Melanocyte of skin (primary cell): Measurements from ENCODE around the gene SUSD5. TPM values are rescaled to one million over a fixed set of nuclear protein-coding genes. Genes with fewer than 3 reads are reported as not detected.

Experiments
- small RNA-seq, 2 donors: library from RNA; depleted of rRNA; stranded (forward); fragments of <200 nt; gene quantifications; one replicate each; pipeline ENCODE3, GENCODE V24; 2012
- total RNA-seq, 2 donors: library from RNA; depleted of rRNA; stranded (reverse); fragments of >200 nt; gene quantifications; 2 replicates each; pipeline ENCODE4 v1.2.3, GENCODE V29; 2012

SUSD5 gene
- total RNA-seq = 10 to 100 TPM; 11.7 to 15.1 TPM

GRCh38 chr3:33218446-33219174, at the start of gene SUSD5:
Gene SUSD5 (minus strand): TSS chr3:33218810. CDS start chr3:33218797, 13 bp downstream.

DNA sequence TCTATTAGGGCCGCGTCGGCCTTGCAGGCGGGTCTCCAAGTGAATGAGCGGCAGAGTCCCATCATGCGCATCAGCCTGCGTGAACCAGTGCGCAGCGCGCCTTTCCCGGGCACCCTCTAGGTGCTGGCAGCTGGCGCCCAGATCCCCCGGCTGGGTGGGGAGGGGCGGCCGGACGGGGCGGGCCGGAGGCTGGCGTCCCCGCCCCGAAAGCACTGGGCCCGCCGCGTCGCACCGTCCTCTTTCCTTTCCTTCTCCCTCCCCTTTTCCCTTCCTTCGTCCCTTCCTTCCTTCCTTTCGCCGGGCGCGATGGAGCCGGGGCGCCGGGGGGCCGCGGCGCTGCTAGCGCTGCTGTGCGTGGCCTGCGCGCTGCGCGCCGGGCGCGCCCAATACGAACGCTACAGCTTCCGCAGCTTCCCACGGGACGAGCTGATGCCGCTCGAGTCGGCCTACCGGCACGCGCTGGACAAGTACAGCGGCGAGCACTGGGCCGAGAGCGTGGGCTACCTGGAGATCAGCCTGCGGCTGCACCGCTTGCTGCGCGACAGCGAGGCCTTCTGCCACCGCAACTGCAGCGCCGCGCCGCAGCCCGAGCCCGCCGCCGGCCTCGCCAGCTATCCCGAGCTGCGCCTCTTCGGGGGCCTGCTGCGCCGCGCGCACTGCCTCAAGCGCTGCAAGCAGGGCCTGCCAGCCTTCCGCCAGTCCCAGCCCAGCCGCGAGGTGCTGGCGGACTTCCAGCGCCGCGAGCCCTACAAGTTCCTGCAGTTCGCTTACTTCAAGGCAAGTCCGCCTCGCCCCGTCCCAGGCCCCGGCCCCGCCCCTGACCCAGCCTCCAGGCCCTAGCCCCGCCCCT, 104.6 kb downstream of the SUSD5 start, which contains the start of gene CRTAP:
CRTAP (plus strand) TSS at position 243 of the 850 bp plus-strand sequence; CDS start at position 307, 64 bp downstream.

Small RNA genes within 50 kb of the gene (small RNA-seq; reads per million reads assigned to genes)
- gene AC123900.1 (0 to 0.17 reads per million in 2 donors), gene RN7SL296P (0 to 0.09 reads per million in 2 donors)

Other genes starting within 250 kb of the SUSD5 start
- 10 to 100 TPM; 54.0 to 61.6 TPM for gene GLB1, start 121.7 kb downstream of the SUSD5 start, total RNA-seq
- gene TMPPE, start 121.7 kb downstream of the SUSD5 start, total RNA-seq = 1 to 10 TPM; 5.5 to 9.7 TPM
- gene CRTAP, start 104.8 kb downstream of the SUSD5 start, total RNA-seq = 100 to 1,000 TPM; 138 to 269 TPM
- gene FBXL2, start 58.6 kb upstream of the SUSD5 start, total RNA-seq = 10 to 100 TPM; 14.3 to 20.3 TPM
- gene UBP1, start 221.6 kb upstream of the SUSD5 start, total RNA-seq = 10 to 100 TPM; 55.4 to 75.6 TPM